IPS DF 6.9 (cell line): ENCODE measurements around the gene DISP3.

Experiments
- DNase-seq: peaks from one replicate; pipeline ENCODE4 v3.0.0-alpha.2; 2013; ENCODE audit warnings: low read depth, low spot score
- H3K27ac ChIP-seq: one replicate; pipeline ENCODE4 v1.5.1; 2013; ENCODE audit warnings: low read length, control low read depth
- H3K27me3 ChIP-seq: 2 replicates; pipeline ENCODE4 v1.6.1; 2013; ENCODE audit warnings: mild to moderate bottlenecking, low read length; ENCODE audit not compliant: control insufficient read depth, insufficient read depth
- H3K36me3 ChIP-seq: 2 replicates; pipeline ENCODE4 v1.6.1; 2013; ENCODE audit warnings: low read length; ENCODE audit not compliant: control insufficient read depth, insufficient read depth
- H3K4me1 ChIP-seq: 2 replicates; pipeline ENCODE4 v1.6.1; 2013; ENCODE audit warnings: low read length; ENCODE audit not compliant: control insufficient read depth, insufficient read depth
- H3K4me3 ChIP-seq: 2 replicates; pipeline ENCODE4 v1.5.1; 2013; ENCODE audit warnings: mild to moderate bottlenecking, low read length
- H3K9me3 ChIP-seq: 2 replicates; pipeline ENCODE4 v1.6.1; 2013; ENCODE audit warnings: low read length, inconsistent platforms; ENCODE audit not compliant: control insufficient read depth, insufficient read depth
- WGBS: extraction: QIAGEN DNeasy Blood & Tissue Kit; methylation state at CpG from one replicate; pipeline ENCODE4 v1.1.7; 2013; ENCODE audit warnings: mixed read lengths, missing lambda C conversion rate; ENCODE audit not compliant: insufficient read length, insufficient coverage; 5-methylcytosine and 5-hydroxymethylcytosine counted together

DISP3 gene

DNA sequence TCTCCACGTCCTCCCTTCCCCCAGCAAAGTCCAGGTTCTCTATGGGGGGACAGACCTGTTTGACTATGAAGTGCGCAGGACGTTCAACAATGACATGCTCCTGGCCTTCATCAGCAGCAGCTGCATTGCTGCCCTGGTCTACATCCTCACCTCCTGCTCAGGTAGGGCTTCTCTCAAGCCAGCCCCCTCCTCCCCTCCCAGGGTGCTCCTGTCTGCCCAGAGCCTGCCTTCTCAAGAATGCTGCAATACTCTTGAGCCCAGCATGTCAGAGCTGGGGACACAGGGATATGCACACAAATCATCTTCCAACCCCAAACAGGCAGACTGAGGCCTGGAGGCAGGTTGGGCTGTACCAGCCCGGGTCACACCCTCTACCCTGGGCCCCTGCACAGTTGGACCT lies 35.4 kb downstream of the DISP3 start:
- no peaks in the 10 kb centered on the region for H3K36me3 ChIP-seq
- no CpG with 5 or more reads among the region's 4 CpGs for WGBS
- H3K4me1 ChIP-seq = peaks cover 2% of the 10 kb centered on the region; the same call in 1 of the 2 replicates
- H3K4me3 ChIP-seq = no peak overlapping the region
- DNase-seq = no peak
- H3K27ac ChIP-seq = no peak overlapping the region
- no peaks in the 10 kb centered on the region for H3K27me3 ChIP-seq
- H3K9me3 ChIP-seq = no peaks in the 10 kb centered on the region

- Histone ChIP-seq H3K9me3 (no peaks in the 10 kb centered on the region), H3K4me3 (no peak overlapping the region), H3K36me3 (no peaks in the 10 kb centered on the region), H3K27me3 (no peaks in the 10 kb centered on the region), H3K4me1 (peaks cover 2% of the 10 kb centered on the region; the same call in 1 of the 2 replicates), H3K27ac (no peak overlapping the region)
- no peak for DNase-seq
- WGBS = no CpG with 5 or more reads among the region's 21 CpGs
Observed at GRCh38 chr1:11515368-11516300, 36.7 kb downstream of the DISP3 start.

DNA sequence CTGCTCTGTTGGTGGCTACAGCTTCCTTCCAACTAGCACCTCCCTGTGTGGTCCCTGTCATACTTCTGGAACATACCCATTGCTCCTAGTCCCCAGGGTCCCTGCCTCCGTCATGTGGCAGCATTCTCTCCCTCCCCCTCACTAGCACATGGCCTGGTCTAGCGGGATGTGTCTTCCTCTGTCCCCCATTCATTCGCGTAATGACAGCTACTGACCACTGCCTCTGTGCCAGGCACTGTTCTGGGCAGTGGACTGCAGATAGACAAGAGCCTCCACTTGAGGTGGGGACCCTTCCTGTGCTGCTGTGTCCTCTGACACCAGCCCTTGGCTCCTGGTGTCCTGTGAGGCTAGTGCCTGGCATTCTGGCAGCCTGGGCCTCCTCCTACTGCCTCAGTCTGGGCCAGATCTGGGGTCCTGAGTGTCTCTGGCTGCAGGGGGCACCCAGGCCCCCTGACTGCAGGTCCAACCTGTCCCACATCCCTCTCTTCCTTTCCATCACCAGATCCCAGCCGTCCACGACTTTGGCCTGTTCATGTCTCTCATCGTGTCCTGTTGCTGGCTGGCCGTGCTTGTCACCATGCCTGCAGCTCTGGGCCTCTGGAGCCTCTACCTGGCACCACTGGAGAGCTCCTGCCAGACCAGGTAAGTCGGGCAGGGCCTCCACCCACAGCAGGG lies 38.1 kb downstream of the DISP3 start:
- Histone ChIP-seq H3K27ac (no peak overlapping the region), H3K36me3 (no peaks in the 10 kb centered on the region), H3K9me3 (no peaks in the 10 kb centered on the region), H3K27me3 (no peaks in the 10 kb centered on the region), H3K4me1 (peaks cover 2% of the 10 kb centered on the region; the same call in 1 of the 2 replicates), H3K4me3 (no peak overlapping the region)
- no peak for DNase-seq
- no CpG with 5 or more reads among the region's 9 CpGs for WGBS

DNA sequence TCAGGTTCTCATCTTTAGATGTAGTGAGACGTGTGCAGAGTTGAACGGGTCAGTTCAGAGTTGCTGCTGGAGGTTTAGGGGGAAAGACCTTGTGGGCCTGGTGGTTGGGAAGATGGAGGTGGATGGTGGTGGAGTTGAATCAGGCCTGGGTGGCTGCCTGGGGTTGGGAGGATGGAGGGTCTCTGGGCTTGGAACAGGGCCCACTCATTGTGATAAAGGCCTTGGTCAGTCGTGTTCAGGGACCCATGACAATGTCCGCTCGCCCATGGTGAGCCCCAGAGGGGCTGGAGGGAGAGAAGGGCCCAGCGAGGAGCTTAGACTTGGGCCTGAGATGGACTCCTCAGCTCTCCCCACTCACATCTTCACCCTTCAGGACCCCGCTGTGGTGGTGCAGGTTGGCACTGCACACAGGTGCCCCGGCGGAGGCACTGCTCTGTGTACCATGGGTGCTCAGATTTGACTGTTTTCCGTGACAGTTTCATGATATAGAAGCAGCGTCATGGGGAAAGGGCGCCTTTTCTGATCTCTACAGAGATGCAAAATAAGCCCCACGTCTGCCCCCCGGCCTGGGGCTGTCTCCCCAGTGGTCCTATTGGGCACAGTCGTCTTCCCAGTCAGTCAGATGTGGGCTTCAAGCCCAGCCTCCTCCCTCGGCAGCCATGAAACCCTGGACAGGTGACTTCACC lies 39.2 kb downstream of the DISP3 start:
- no peak for DNase-seq
- Histone ChIP-seq H3K9me3 (no peaks in the 10 kb centered on the region), H3K27me3 (no peaks in the 10 kb centered on the region), H3K4me1 (peaks cover 2% of the 10 kb centered on the region; the same call in 1 of the 2 replicates), H3K27ac (no peak overlapping the region), H3K4me3 (no peak overlapping the region), H3K36me3 (no peaks in the 10 kb centered on the region)
- no CpG with 5 or more reads among the region's 16 CpGs for WGBS

DNA sequence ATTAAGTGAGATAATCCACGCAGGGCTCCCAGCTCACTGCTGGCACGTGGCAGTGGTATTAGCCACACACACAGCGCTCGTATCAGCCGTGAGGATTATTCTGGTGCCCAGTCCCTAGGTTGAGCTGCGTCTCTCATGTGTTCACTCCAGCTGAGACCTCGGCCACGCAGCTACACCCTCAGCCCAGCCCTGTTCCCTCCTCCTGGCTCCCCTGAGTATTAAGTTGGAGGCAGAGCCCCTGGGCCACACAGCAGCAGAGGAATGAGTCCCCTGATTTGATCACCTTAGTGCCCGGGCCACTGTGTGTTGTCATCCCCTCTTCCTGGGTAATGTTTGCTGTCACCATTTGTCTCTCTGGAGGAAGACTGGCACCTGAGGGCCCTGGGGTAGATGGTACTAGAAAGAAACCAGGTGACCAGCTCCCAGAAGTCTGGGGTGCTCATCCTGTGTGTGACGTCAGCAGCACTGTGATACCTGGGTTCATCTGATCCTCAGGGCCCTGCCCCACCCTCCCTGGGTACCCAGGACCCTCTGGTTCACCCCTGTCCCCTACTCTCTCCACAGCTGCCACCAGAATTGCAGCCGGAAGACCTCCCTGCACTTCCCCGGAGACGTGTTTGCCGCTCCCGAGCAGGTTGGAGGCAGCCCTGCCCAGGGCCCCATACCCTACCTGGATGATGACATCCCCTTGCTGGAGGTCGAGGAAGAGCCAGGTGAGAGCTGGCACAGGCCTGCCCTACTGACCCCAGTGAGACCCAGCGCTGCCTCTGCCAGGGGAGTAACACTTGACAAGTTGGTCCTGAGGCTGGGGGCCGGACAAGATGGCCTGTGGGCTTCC lies 40.1 kb downstream of the DISP3 start:
- H3K4me3 ChIP-seq = no peak overlapping the region
- WGBS = no CpG with 5 or more reads among the region's 18 CpGs
- DNase-seq = no peak

DNA sequence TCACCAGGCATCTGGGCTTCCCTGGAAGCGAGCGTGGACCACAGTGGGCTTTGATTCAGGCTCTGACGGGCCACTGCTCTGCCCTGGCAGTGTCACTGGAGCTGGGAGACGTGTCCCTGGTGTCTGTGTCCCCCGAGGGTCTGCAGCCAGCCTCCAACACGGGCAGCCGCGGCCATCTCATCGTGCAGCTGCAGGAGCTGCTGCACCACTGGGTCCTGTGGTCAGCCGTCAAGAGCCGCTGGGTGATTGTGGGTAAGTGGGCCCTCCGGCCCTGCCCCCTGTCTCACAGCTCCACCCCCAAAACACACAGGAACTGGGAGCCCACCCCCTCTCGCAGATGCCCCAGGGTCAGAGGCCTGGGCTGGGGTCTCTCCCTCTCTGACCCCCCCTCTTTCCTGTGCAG lies 40.7 kb downstream of the DISP3 start:
- H3K36me3 ChIP-seq = no peaks in the 10 kb centered on the region
- no peak overlapping the region for H3K27ac ChIP-seq
- DNase-seq = no peak
- no CpG with 5 or more reads among the region's 13 CpGs for WGBS
- no peaks in the 10 kb centered on the region for H3K27me3 ChIP-seq
- H3K4me3 ChIP-seq = no peak overlapping the region
- no peaks in the 10 kb centered on the region for H3K9me3 ChIP-seq
- peaks cover 2% of the 10 kb centered on the region; the same call in 1 of the 2 replicates for H3K4me1 ChIP-seq

More for the DNA sequence above, 40.1 kb downstream of the DISP3 start:
- no peaks in the 10 kb centered on the region for H3K36me3 ChIP-seq
- H3K9me3 ChIP-seq = no peaks in the 10 kb centered on the region
- H3K27me3 ChIP-seq = no peaks in the 10 kb centered on the region
- peaks cover 2% of the 10 kb centered on the region; the same call in 1 of the 2 replicates for H3K4me1 ChIP-seq
- no peak overlapping the region for H3K27ac ChIP-seq

DNA sequence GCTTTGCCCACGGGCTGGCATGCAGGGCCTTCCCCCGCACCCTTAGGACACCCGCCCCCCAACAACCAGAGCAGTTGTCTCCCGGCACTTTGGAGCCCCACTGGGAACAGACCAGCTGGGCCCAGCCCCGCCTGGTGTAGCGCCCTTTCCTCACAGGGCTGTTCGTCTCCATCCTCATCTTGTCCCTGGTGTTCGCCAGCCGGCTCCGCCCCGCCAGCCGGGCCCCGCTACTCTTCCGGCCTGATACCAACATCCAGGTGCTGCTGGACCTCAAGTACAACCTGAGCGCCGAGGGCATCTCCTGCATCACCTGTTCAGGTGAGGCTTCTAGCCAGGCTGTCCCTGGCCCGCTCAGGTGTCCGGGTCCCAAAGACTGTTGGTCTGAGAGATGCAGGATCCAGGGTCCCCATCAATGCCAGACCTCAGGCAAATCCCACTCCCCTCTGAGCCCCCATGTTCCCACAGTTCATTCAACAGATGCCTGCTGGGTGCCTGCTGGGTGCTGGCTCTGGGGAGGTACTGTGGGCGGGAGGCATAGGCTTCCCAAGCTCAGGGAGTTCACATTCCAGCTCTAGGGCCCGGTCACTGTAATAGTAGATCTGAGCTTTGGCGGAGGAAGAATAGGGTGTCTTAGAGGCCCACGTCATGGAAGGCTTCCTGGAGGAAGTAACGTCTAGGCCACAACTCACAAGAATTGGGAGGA lies 41.7 kb downstream of the DISP3 start:
- H3K36me3 ChIP-seq = no peaks in the 10 kb centered on the region
- no peak overlapping the region for H3K4me3 ChIP-seq

GRCh38 chr1:11521582-11522399 lies 42.8 kb downstream of the DISP3 start:
- H3K36me3 ChIP-seq = no peaks in the 10 kb centered on the region
- no peak for DNase-seq
- no CpG with 5 or more reads among the region's 12 CpGs for WGBS
- H3K4me3 ChIP-seq = no peak overlapping the region
- no peaks in the 10 kb centered on the region for H3K4me1 ChIP-seq
- H3K27ac ChIP-seq = no peak overlapping the region
- H3K9me3 ChIP-seq = no peaks in the 10 kb centered on the region
- no peaks in the 10 kb centered on the region for H3K27me3 ChIP-seq

More for the DNA sequence above, 41.7 kb downstream of the DISP3 start:
- Histone ChIP-seq H3K27me3 (no peaks in the 10 kb centered on the region), H3K9me3 (no peaks in the 10 kb centered on the region), H3K4me1 (no peaks in the 10 kb centered on the region), H3K27ac (no peak overlapping the region)
- no CpG with 5 or more reads among the region's 23 CpGs for WGBS
- DNase-seq = no peak
